ENCODE results near the gene LRMDA. TPM values are rescaled to one million over a fixed set of nuclear protein-coding genes. Genes with fewer than 3 reads are reported as not detected.
"Not testable (repeated sequence)": the region's sequence is repeated elsewhere in the genome, so short reads cannot be mapped to it uniquely, and the experiment has no call there.

LRMDA gene
- total RNA-seq, 1 experiment from 2014 or later, result not detected

DNA sequence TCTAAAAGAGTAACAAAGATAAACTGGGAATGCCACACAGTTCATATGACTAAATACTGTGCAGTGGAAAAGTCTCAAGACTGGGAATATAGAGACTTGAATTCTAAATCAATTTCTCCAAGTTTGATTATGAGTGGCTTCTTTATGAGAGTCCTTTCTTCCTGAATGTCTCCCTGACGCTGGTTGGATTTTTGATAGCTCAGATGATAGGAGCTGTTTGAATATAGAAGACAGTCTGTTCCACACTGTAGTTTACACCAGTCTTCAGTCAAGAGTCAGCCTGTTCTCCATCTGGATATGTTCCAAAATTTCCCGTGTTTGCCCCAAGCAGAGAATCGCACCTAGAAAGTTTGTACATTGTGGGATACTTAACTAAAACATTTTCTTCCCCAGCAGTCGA lies 173.7 kb downstream of the LRMDA start:
- no peaks in the 10 kb centered on the region for H3K4me1 ChIP-seq (ENCODE audit: insufficient read depth, low read length, poor library complexity, severe bottlenecking)

DNA sequence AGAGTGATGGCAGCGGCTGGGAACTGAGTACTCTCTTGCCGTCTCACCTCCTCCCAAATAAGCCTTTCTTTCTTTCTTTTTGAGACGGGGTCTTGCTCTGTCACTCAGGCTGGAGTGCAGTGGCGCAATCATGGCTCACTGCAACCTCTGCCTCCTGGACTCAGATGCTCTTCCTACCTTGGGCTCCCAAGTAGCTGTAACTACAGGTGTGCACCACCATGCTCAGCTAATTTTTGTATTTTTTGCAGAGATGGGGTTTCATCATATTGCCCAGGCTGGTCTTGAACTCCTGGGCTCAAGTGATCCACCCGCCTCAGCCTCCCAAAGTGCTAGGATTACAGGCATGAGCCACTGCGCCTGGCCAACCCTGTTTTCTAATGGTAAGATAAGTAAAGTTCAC lies 174.4 kb downstream of the LRMDA start:
- BruUV-seq (replicated peaks), result not testable (repeated sequence)

More for the DNA sequence above, 173.7 kb downstream of the LRMDA start:
- intact Hi-C loops (cut with micrococcal nuclease; ENCODE audit: unreplicated experiment), result no loop called here
- Histone ChIP-seq H3K36me3 (ENCODE audit: insufficient read depth, low read length, poor library complexity, severe bottlenecking) (no peaks in the 10 kb centered on the region), H3K4me3 (ENCODE audit: low read depth, low read length, poor library complexity, severe bottlenecking) (no peak overlapping the region), H3K27ac (ENCODE audit: low read depth, low read length, poor library complexity, severe bottlenecking) (no peak overlapping the region), H3K9me3 (ENCODE audit: low read depth, low read length, poor library complexity, severe bottlenecking) (no peaks in the 10 kb centered on the region), H3K27me3 (replicated peaks; ENCODE audit: insufficient read depth, low read depth, low read length, poor library complexity) (peaks cover 56% of the 10 kb centered on the region)
- CTCF ChIA-PET, result no interaction called here
- no TSS peak for BruUV-seq (replicated peaks)
- no peak for DNase-seq (ENCODE audit: low spot score)
- no peak for TF ChIP-seq EZH2 (IDR thresholded peaks at IDR 0.05; ENCODE audit: borderline replicate concordance, low read depth, low read length, poor library complexity, severe bottlenecking)
- TF ChIP-seq, protein P1, sequence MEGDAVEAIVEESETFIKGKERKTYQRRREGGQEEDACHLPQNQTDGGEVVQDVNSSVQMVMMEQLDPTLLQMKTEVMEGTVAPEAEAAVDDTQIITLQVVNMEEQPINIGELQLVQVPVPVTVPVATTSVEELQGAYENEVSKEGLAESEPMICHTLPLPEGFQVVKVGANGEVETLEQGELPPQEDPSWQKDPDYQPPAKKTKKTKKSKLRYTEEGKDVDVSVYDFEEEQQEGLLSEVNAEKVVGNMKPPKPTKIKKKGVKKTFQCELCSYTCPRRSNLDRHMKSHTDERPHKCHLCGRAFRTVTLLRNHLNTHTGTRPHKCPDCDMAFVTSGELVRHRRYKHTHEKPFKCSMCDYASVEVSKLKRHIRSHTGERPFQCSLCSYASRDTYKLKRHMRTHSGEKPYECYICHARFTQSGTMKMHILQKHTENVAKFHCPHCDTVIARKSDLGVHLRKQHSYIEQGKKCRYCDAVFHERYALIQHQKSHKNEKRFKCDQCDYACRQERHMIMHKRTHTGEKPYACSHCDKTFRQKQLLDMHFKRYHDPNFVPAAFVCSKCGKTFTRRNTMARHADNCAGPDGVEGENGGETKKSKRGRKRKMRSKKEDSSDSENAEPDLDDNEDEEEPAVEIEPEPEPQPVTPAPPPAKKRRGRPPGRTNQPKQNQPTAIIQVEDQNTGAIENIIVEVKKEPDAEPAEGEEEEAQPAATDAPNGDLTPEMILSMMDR (conservative IDR thresholded peaks at IDR 0.05; ENCODE audit: low read depth, low read length), result no peak
- POLR2A ChIA-PET (ENCODE audit: low non-redundant PET), result interaction anchor here (0.7 kb wide), 1 partner anchor 16 kb away, joined by 3 read pairs; no protein-coding TSS in a partner anchor

DNA sequence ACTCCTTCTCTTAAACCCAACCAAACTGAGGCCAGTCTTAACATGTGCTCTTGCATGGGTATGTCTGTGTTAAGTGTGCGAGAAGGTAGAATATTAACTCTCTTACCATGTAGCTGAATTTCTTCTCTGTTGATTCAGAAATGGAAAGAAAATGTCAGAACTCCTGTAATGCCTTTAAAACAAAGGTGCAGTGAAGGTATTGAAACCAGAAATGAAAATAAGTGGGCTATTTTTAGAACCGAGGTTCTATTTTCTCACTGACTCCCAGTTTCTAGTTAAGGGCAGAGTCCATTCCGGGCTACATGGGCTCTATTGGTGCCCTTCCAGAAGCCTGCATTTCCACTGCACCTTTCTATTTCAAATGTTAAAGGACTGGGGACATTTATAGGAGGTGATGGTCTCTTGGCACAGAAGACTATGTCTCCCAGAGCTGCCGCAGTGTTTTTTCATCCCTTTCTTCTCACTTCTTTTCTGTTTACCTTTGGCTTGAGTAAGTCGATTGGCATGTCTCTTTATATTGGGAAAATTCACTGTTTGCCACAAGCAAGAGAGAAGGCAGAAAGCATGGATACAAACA lies 174.9 kb downstream of the LRMDA start:
- no peak overlapping the region for H3K27ac ChIP-seq (ENCODE audit: low read depth, low read length, poor library complexity, severe bottlenecking)
- no peak for DNase-seq (ENCODE audit: low spot score)
- no peaks in the 10 kb centered on the region for H3K36me3 ChIP-seq (ENCODE audit: insufficient read depth, low read length, poor library complexity, severe bottlenecking)
- H3K9me3 ChIP-seq (ENCODE audit: low read depth, low read length, poor library complexity, severe bottlenecking), result no peaks in the 10 kb centered on the region
- peaks cover 47% of the 10 kb centered on the region for H3K27me3 ChIP-seq (replicated peaks; ENCODE audit: insufficient read depth, low read depth, low read length, poor library complexity)
- CTCF ChIA-PET, result no interaction called here
- POLR2A ChIA-PET (ENCODE audit: low non-redundant PET), result no interaction called here
- TF ChIP-seq, protein P1 (conservative IDR thresholded peaks at IDR 0.05; ENCODE audit: low read depth, low read length), result no peak
- no peak for TF ChIP-seq EZH2 (IDR thresholded peaks at IDR 0.05; ENCODE audit: borderline replicate concordance, low read depth, low read length, poor library complexity, severe bottlenecking)
- no peaks in the 10 kb centered on the region for H3K4me1 ChIP-seq (ENCODE audit: insufficient read depth, low read length, poor library complexity, severe bottlenecking)
- no peak overlapping the region for H3K4me3 ChIP-seq (ENCODE audit: low read depth, low read length, poor library complexity, severe bottlenecking)
- BruUV-seq (replicated peaks), result no TSS peak
- intact Hi-C loops (cut with micrococcal nuclease; ENCODE audit: unreplicated experiment), result no loop called here

More for the DNA sequence above, 174.4 kb downstream of the LRMDA start:
- DNase-seq (ENCODE audit: low spot score); H3K4me3 ChIP-seq (ENCODE audit: low read depth, low read length, poor library complexity, severe bottlenecking); POLR2A ChIA-PET (ENCODE audit: low non-redundant PET); intact Hi-C loops (cut with micrococcal nuclease; ENCODE audit: unreplicated experiment); H3K36me3 ChIP-seq (ENCODE audit: insufficient read depth, low read length, poor library complexity, severe bottlenecking); H3K9me3 ChIP-seq (ENCODE audit: low read depth, low read length, poor library complexity, severe bottlenecking); H3K27ac ChIP-seq (ENCODE audit: low read depth, low read length, poor library complexity, severe bottlenecking); CTCF ChIA-PET; H3K4me1 ChIP-seq (ENCODE audit: insufficient read depth, low read length, poor library complexity, severe bottlenecking): not testable (repeated sequence)
- peaks cover 51% of the 10 kb centered on the region for H3K27me3 ChIP-seq (replicated peaks; ENCODE audit: insufficient read depth, low read depth, low read length, poor library complexity)

DNA sequence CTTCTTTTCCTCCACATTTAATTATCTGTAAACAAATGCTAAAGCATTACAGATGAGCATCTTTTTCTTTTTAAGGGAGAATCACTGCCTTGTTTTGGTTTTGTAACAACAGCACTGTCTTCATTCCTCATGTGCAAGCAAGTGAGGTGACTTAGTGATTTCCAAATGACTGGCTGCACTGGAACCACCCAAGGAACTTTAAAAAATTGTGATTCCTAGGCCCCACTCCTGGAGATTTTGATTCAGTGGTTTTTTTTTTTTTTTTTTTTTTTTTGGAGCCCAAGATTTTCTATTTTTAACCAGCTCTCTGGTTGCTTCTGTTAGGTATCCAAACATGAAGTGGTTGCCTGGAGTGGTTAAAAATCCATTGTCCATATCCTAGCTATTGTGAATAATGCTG lies 176.2 kb downstream of the LRMDA start:
- Histone ChIP-seq H3K4me1 (ENCODE audit: insufficient read depth, low read length, poor library complexity, severe bottlenecking) (no peaks in the 10 kb centered on the region), H3K4me3 (ENCODE audit: low read depth, low read length, poor library complexity, severe bottlenecking) (no peak overlapping the region), H3K27me3 (replicated peaks; ENCODE audit: insufficient read depth, low read depth, low read length, poor library complexity) (peaks cover 45% of the 10 kb centered on the region), H3K9me3 (ENCODE audit: low read depth, low read length, poor library complexity, severe bottlenecking) (no peaks in the 10 kb centered on the region), H3K27ac (ENCODE audit: low read depth, low read length, poor library complexity, severe bottlenecking) (no peak overlapping the region), H3K36me3 (ENCODE audit: insufficient read depth, low read length, poor library complexity, severe bottlenecking) (no peaks in the 10 kb centered on the region)
- TF ChIP-seq EZH2 (IDR thresholded peaks at IDR 0.05; ENCODE audit: borderline replicate concordance, low read depth, low read length, poor library complexity, severe bottlenecking), result no peak
- TF ChIP-seq, protein P1 (conservative IDR thresholded peaks at IDR 0.05; ENCODE audit: low read depth, low read length), result no peak
- no TSS peak for BruUV-seq (replicated peaks)
- POLR2A ChIA-PET (ENCODE audit: low non-redundant PET), result no interaction called here
- intact Hi-C loops (cut with micrococcal nuclease; ENCODE audit: unreplicated experiment), result no loop called here
- no peak for DNase-seq (ENCODE audit: low spot score)
- CTCF ChIA-PET, result no interaction called here
